HepG2 (cell line): ENCODE results near the gene RGS14. TPM values are rescaled to one million over a fixed set of nuclear protein-coding genes. Genes with fewer than 3 reads are reported as not detected.
A peak's percentile ranks its signal among the peaks of the same experiment; 100 is the strongest.

ENCODE experiments used
- AHR ChIP-seq: IDR thresholded peaks from 2 replicates; pipeline ENCODE4 v1.6.1; 2018; ENCODE audit warnings: missing genetic modification reagents, missing compliant biosample characterization
- ATF7 ChIP-seq, 2 experiments: fragments of 450-650 bp in 1 of 2; sonication (generic) in 1 of 2; formaldehyde crosslinking in 1 of 2; IDR thresholded peaks; 2 replicates each; pipeline versions ENCODE4 v1.4.0 to v1.6.1; 2016 to 2020; ENCODE audit warnings: antibody characterized with exemption in 1 of 2, mild to moderate bottlenecking in 1 of 2, missing genetic modification reagents in 1 of 2
- DDIT3 ChIP-seq: sonication (generic); formaldehyde crosslinking; IDR thresholded peaks from 2 replicates; pipeline ENCODE4 v1.4.0; 2020; ENCODE audit warnings: mild to moderate bottlenecking, missing genetic modification reagents
- FOXA3 ChIP-seq: IDR thresholded peaks from 2 replicates; pipeline ENCODE4 v1.6.1; 2016; ENCODE audit warnings: missing genetic modification reagents, missing compliant biosample characterization
- IKZF1 ChIP-seq: fragments of 450-650 bp; IDR thresholded peaks from 2 replicates; pipeline ENCODE4 v1.7.1; 2016
- KDM4B ChIP-seq: sonication (generic); formaldehyde crosslinking; IDR thresholded peaks from 2 replicates; pipeline ENCODE4 v1.4.0; 2020; ENCODE audit warnings: missing genetic modification reagents
- MAFF ChIP-seq: IDR thresholded peaks from 2 replicates; pipeline ENCODE4 v1.6.1; 2011; ENCODE audit warnings: low read depth, low read length, improper control_type of control experiment
- NRL ChIP-seq: sonication (generic); formaldehyde crosslinking; IDR thresholded peaks from 2 replicates; pipeline ENCODE4 v1.5.0; 2020; ENCODE audit warnings: missing genetic modification reagents, mild to moderate bottlenecking, moderate library complexity, borderline replicate concordance
- PCBP1 ChIP-seq: fragments of 200-400 bp; formaldehyde crosslinking; IDR thresholded peaks from 2 replicates; pipeline ENCODE4 v1.6.1; 2017; ENCODE audit warnings: mild to moderate bottlenecking, low read depth, low read length, borderline replicate concordance
- THAP7 ChIP-seq: sonication (generic); formaldehyde crosslinking; IDR thresholded peaks from 2 replicates; pipeline ENCODE4 v1.8.1; 2023; ENCODE audit warnings: mild to moderate bottlenecking, missing genetic modification reagents
- TIGD3 ChIP-seq: sonication (generic); formaldehyde crosslinking; IDR thresholded peaks from 2 replicates; pipeline ENCODE4 v1.5.1; 2020; ENCODE audit warnings: mild to moderate bottlenecking, missing genetic modification reagents, borderline replicate concordance
- ZBTB21 ChIP-seq: sonication (generic); formaldehyde crosslinking; IDR thresholded peaks from 2 replicates; pipeline ENCODE4 v1.4.0; 2020; ENCODE audit warnings: missing genetic modification reagents
- ZNF10 ChIP-seq: sonication (generic); formaldehyde crosslinking; IDR thresholded peaks from 2 replicates; pipeline ENCODE4 v1.4.0; 2020; ENCODE audit warnings: mild to moderate bottlenecking, low read depth, missing genetic modification reagents, borderline replicate concordance
- ZNF577 ChIP-seq: sonication (generic); formaldehyde crosslinking; IDR thresholded peaks from 2 replicates; pipeline ENCODE4 v1.4.0; 2020; ENCODE audit warnings: mild to moderate bottlenecking, low read depth, missing genetic modification reagents, borderline replicate concordance
- ZNF703 ChIP-seq: sonication (generic); formaldehyde crosslinking; IDR thresholded peaks from 2 replicates; pipeline ENCODE4 v1.5.1; 2020; ENCODE audit warnings: missing genetic modification reagents, mild to moderate bottlenecking, moderate library complexity, borderline replicate concordance
- polyA plus RNA-seq, 8 experiments: library from polyadenylated mRNA; depleted of rRNA in 3 of 8; stranded (reverse) in 7 of 8; unstranded in 1 of 8; fragments of >200 nt; fragmentation: Illumina TruSeq in 4 of 8; extraction: Trizol in 4 of 8; gene quantifications; 2 replicates each; pipeline versions ENCODE4 v1.2.1 to v1.2.3, GENCODE V29; 2011 to 2016; ENCODE audit warnings: low read depth in 4 of 8, missing spikeins in 1 of 8, mixed read lengths in 1 of 8; ENCODE audit not compliant: insufficient read depth in 1 of 8
- total RNA-seq, 5 experiments: library from RNA; depleted of rRNA; stranded (reverse); fragments of >200 nt; fragmentation: Illumina TruSeq; extraction: Trizol; gene quantifications; 2 replicates each; pipeline ENCODE4 v1.2.3, GENCODE V29; 2016; ENCODE audit warnings: low read depth in 1 of 5
- TF ChIP-seq, protein P1 (sequence below): sonication (generic); formaldehyde crosslinking; IDR thresholded peaks from 2 replicates; pipeline ENCODE4 v1.5.1; 2020; ENCODE audit warnings: mild to moderate bottlenecking, missing genetic modification reagents, borderline replicate concordance
- TF ChIP-seq, protein P2 (sequence below): sonication (generic); formaldehyde crosslinking; IDR thresholded peaks from 2 replicates; pipeline ENCODE4 v1.8.1; 2022; ENCODE audit warnings: low read depth, mild to moderate bottlenecking, missing genetic modification reagents

Gene RGS14
- total and polyA plus RNA-seq, 2 of the 13 experiments (the other 11 are each of a cell fraction or from before 2014, with no cell fraction given): 11.1 to 17.2 TPM

DNA sequence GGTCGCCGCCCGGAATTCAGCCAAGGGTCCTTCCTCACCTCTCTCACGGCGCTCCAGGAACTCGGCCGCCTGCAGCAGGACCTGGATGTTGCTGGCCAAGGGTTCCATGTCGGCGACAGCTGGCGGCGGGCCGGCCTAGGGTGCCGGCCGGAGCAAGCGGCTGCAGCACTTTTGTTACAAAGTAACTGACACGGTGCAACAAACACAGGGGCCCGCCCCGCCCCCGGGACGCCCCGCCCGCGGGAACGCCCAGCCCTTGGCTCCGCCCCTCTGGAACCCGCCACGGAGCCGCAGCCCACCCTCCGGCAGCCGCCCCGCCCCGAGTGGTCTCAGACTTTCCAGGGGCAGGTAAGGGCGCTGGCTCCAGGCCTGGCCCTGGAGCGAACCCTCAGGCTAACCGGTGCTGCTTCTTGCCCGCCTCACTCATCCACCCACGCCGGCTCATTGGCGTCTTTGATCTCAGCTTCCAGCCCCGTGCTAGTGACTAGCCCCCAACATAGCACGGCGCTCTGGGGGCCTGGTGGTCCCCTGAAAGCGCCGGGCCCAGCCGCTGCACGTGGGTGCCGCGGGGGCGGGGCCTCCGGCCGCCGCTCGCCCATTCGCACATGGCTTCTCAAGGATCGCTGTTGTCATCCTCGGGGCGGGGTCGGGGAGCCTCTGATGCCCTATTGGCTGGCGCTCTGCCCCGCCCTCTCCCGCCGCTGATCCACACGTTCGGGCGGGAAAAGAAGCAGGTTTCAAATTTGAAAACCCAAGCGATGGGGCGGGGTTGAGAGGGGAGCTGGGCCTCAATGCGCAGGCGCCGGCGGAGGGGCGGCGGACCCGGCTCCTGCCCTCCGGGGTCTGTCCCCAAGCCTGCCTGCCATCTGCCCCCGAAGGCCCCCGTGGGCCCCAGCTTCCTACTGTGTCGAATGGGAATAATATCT lies 45.7 kb upstream of the RGS14 start, which contains the start of gene MXD3 (continued):
- TF ChIP-seq FOXA3: peak; percentile 23; the same call in 1 of the 2 replicates
- TF ChIP-seq DDIT3: no peak
- TF ChIP-seq THAP7 (CRISPR knock-in tag): no peak
- no peak for TF ChIP-seq ZNF577 (CRISPR knock-in tag)
- no peak for TF ChIP-seq ZNF10
- TF ChIP-seq NRL (CRISPR knock-in tag): no peak
- TF ChIP-seq, protein P1, sequence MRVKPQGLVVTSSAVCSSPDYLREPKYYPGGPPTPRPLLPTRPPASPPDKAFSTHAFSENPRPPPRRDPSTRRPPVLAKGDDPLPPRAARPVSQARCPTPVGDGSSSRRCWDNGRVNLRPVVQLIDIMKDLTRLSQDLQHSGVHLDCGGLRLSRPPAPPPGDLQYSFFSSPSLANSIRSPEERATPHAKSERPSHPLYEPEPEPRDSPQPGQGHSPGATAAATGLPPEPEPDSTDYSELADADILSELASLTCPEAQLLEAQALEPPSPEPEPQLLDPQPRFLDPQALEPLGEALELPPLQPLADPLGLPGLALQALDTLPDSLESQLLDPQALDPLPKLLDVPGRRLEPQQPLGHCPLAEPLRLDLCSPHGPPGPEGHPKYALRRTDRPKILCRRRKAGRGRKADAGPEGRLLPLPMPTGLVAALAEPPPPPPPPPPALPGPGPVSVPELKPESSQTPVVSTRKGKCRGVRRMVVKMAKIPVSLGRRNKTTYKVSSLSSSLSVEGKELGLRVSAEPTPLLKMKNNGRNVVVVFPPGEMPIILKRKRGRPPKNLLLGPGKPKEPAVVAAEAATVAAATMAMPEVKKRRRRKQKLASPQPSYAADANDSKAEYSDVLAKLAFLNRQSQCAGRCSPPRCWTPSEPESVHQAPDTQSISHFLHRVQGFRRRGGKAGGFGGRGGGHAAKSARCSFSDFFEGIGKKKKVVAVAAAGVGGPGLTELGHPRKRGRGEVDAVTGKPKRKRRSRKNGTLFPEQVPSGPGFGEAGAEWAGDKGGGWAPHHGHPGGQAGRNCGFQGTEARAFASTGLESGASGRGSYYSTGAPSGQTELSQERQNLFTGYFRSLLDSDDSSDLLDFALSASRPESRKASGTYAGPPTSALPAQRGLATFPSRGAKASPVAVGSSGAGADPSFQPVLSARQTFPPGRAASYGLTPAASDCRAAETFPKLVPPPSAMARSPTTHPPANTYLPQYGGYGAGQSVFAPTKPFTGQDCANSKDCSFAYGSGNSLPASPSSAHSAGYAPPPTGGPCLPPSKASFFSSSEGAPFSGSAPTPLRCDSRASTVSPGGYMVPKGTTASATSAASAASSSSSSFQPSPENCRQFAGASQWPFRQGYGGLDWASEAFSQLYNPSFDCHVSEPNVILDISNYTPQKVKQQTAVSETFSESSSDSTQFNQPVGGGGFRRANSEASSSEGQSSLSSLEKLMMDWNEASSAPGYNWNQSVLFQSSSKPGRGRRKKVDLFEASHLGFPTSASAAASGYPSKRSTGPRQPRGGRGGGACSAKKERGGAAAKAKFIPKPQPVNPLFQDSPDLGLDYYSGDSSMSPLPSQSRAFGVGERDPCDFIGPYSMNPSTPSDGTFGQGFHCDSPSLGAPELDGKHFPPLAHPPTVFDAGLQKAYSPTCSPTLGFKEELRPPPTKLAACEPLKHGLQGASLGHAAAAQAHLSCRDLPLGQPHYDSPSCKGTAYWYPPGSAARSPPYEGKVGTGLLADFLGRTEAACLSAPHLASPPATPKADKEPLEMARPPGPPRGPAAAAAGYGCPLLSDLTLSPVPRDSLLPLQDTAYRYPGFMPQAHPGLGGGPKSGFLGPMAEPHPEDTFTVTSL: no peak
- TF ChIP-seq IKZF1: no peak
- TF ChIP-seq KDM4B: no peak
- no peak for TF ChIP-seq ZNF703 (CRISPR knock-in tag)
- no peak for TF ChIP-seq PCBP1
- no peak for TF ChIP-seq ZBTB21 (CRISPR knock-in tag)
- TF ChIP-seq ATF7 (IDR thresholded peaks at IDR 0.05): no peak
- TF ChIP-seq ATF7 (CRISPR knock-in tag; IDR thresholded peaks at IDR 0.05): 0 out of 2 replicates have a peak, but pooled peaks have one; percentile 12
- TF ChIP-seq, protein P2, sequence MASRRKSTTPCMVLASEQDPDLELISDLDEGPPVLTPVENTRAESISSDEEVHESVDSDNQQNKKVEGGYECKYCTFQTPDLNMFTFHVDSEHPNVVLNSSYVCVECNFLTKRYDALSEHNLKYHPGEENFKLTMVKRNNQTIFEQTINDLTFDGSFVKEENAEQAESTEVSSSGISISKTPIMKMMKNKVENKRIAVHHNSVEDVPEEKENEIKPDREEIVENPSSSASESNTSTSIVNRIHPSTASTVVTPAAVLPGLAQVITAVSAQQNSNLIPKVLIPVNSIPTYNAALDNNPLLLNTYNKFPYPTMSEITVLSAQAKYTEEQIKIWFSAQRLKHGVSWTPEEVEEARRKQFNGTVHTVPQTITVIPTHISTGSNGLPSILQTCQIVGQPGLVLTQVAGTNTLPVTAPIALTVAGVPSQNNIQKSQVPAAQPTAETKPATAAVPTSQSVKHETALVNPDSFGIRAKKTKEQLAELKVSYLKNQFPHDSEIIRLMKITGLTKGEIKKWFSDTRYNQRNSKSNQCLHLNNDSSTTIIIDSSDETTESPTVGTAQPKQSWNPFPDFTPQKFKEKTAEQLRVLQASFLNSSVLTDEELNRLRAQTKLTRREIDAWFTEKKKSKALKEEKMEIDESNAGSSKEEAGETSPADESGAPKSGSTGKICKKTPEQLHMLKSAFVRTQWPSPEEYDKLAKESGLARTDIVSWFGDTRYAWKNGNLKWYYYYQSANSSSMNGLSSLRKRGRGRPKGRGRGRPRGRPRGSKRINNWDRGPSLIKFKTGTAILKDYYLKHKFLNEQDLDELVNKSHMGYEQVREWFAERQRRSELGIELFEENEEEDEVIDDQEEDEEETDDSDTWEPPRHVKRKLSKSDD: no peak
- TF ChIP-seq TIGD3: no peak
- TF ChIP-seq AHR (CRISPR knock-in tag): no peak; the same call in 1 of the 2 replicates
- no peak for TF ChIP-seq MAFF
